Thyroid gland (tissue), 4 donors: ENCODE results near the gene SLC35E1. TPM values are rescaled to one million over a fixed set of nuclear protein-coding genes. Genes with fewer than 3 reads are reported as not detected.
"Not testable (repeated sequence)": the region's sequence is repeated elsewhere in the genome, so short reads cannot be mapped to it uniquely, and the experiment has no call there.

Experiments
- DNase-seq, 2 donors: peaks; one replicate each; pipeline ENCODE4 v3.0.0-alpha.2; 2019
- H3K27ac ChIP-seq, 3 donors: fragments of 200-600 bp; sonication (generic); 1 replicate in 2 of 3; 2 replicates in 1 of 3; pipeline ENCODE4 v1.5.1; 2016 to 2019; ENCODE audit warnings: mild to moderate bottlenecking in 1 of 3, moderate library complexity in 1 of 3
- H3K27me3 ChIP-seq: fragments of 200-600 bp; sonication (generic); one replicate; pipeline ENCODE4 v1.5.1; 2019
- H3K36me3 ChIP-seq, 2 donors: fragments of 200-600 bp; sonication (generic); one replicate each; pipeline ENCODE4 v1.5.1; 2016 to 2019
- H3K4me1 ChIP-seq, 2 donors: fragments of 200-600 bp; sonication (generic); one replicate each; pipeline ENCODE4 v1.5.1; 2017 to 2019
- H3K4me3 ChIP-seq, 3 donors: fragments of 200-600 bp; sonication (generic); replicated peaks in 1 of 3; 1 replicate in 2 of 3; 2 replicates in 1 of 3; pipeline ENCODE4 v1.5.1; 2016; ENCODE audit warnings: mild to moderate bottlenecking in 1 of 3
- H3K9me3 ChIP-seq: fragments of 200-600 bp; sonication (generic); one replicate; pipeline ENCODE4 v1.5.1; 2017
- CTCF ChIP-seq, 6 experiments: fragments of 200-600 bp in 3 of 6; fragments of 450-650 bp in 3 of 6; sonication (generic) in 3 of 6; IDR thresholded peaks; one replicate each; pipeline ENCODE4 v1.5.1; 2016 to 2019; ENCODE audit warnings: antibody characterized with exemption in 6 of 6, mild to moderate bottlenecking in 2 of 6, inconsistent platforms in 1 of 6, moderate library complexity in 1 of 6
- POLR2A ChIP-seq, 2 donors: fragments of 450-650 bp; IDR thresholded peaks; one replicate each; pipeline ENCODE4 v1.6.1; 2017; ENCODE audit warnings: antibody characterized with exemption in 2 of 2, mild to moderate bottlenecking in 2 of 2, moderate library complexity in 1 of 2
- WGBS, 2 donors: methylation state at CpG; one replicate each; pipeline ENCODE4 v1.1.5; 2017; 5-methylcytosine and 5-hydroxymethylcytosine counted together
- intact Hi-C: fragments of 100-400 bp; cut with DNase I; formaldehyde crosslinking; loops from one replicate; pipeline ENCODE4 v1.15.1; 2023
- total RNA-seq, 4 donors: library from RNA; depleted of rRNA; stranded (reverse); fragments of >200 nt; gene quantifications; one replicate each; pipeline ENCODE4 v1.2.3, GENCODE V29; 2016

Gene SLC35E1
- total RNA-seq, 4 donors from 2014 or later: 33.3 to 49.3 (median 38.6) TPM

- no peak for TF ChIP-seq CTCF (IDR thresholded peaks at IDR 0.05)
- TF ChIP-seq POLR2A (IDR thresholded peaks at IDR 0.05): no peak
- H3K27me3 ChIP-seq: no peaks in the 10 kb centered on the region
- 93 to 96% methylated on average over 12 to 23 of the region's 24 CpGs for WGBS, 2 donors
- no peaks in the 10 kb centered on the region for H3K9me3 ChIP-seq
- H3K36me3 ChIP-seq: peaks cover 33 to 45% of the 10 kb centered on the region in 2 donors
- DNase-seq: no peak
- no peak overlapping the region for H3K4me3 ChIP-seq
- intact Hi-C loops: no loop called here
- no peak overlapping the region for H3K27ac ChIP-seq
- H3K4me1 ChIP-seq: peaks cover under 1 to 4% of the 10 kb centered on the region in 2 donors
Observed at GRCh38 chr19:16514383-16515019, 57.7 kb downstream of the SLC35E1 start.

GRCh38 chr19:16512611-16513010, 59.6 kb downstream of the SLC35E1 start:
- DNase-seq, intact Hi-C loops, H3K27ac ChIP-seq, H3K27me3 ChIP-seq, H3K4me3 ChIP-seq, H3K9me3 ChIP-seq, H3K4me1 ChIP-seq: not testable (repeated sequence)
- 93 to 96% methylated on average over 10 of the region's 10 CpGs for WGBS, 2 donors
- peaks cover 16 to 29% of the 10 kb centered on the region in 2 donors for H3K36me3 ChIP-seq

GRCh38 chr19:16509141-16510061, 62.8 kb downstream of the SLC35E1 start:
- peak overlapping the region in 2 of 3 donors; percentile 23 to 30 for H3K27ac ChIP-seq

GRCh38 chr19:16508546-16508945, 63.7 kb downstream of the SLC35E1 start:
- Histone ChIP-seq H3K27me3 (no peaks in the 10 kb centered on the region), H3K4me3 (no peak overlapping the region), H3K9me3 (no peaks in the 10 kb centered on the region), H3K36me3 (peaks cover 10 to 21% of the 10 kb centered on the region in 2 donors), H3K27ac (no peak overlapping the region), H3K4me1 (peaks cover 5% of the 10 kb centered on the region in 2 donors)
- no peak for TF ChIP-seq POLR2A (IDR thresholded peaks at IDR 0.05)
- TF ChIP-seq CTCF (IDR thresholded peaks at IDR 0.05): no peak
- intact Hi-C loops: no loop called here
- 94 to 95% methylated on average over 5 of the region's 5 CpGs for WGBS, 2 donors
- DNase-seq: no peak

More at GRCh38 chr19:16509141-16510061, 62.8 kb downstream of the SLC35E1 start:
- Histone ChIP-seq H3K4me1 (peaks cover 5% of the 10 kb centered on the region in 2 donors), H3K27me3 (no peaks in the 10 kb centered on the region), H3K4me3 (no peak overlapping the region), H3K36me3 (peaks cover 12 to 13% of the 10 kb centered on the region in 2 donors), H3K9me3 (no peaks in the 10 kb centered on the region)
- peak; percentile 75 to 77 for DNase-seq
- 61 to 65% methylated on average over 16 to 28 of the region's 28 CpGs for WGBS, 2 donors
- TF ChIP-seq CTCF (IDR thresholded peaks at IDR 0.05): no peak
- no peak for TF ChIP-seq POLR2A (IDR thresholded peaks at IDR 0.05)
- intact Hi-C loops: no loop called here

- no peak overlapping the region for H3K4me3 ChIP-seq
- H3K27ac ChIP-seq: no peak overlapping the region
- intact Hi-C loops: no loop called here
- WGBS, 2 donors: 89 to 94% methylated on average over 6 of the region's 6 CpGs
- TF ChIP-seq CTCF (IDR thresholded peaks at IDR 0.05) (no peak), POLR2A (IDR thresholded peaks at IDR 0.05) (no peak)
- no peak for DNase-seq
- H3K27me3 ChIP-seq: no peaks in the 10 kb centered on the region
- no peaks in the 10 kb centered on the region for H3K9me3 ChIP-seq
- peaks cover 5% of the 10 kb centered on the region in 2 donors for H3K4me1 ChIP-seq
- peaks cover 4 to 18% of the 10 kb centered on the region in 2 donors for H3K36me3 ChIP-seq
Observed at GRCh38 chr19:16506961-16507360, 65.3 kb downstream of the SLC35E1 start.

- H3K9me3 ChIP-seq, H3K27me3 ChIP-seq, H3K4me3 ChIP-seq, DNase-seq, H3K27ac ChIP-seq, H3K4me1 ChIP-seq, intact Hi-C loops: not testable (repeated sequence)
- 96 to 97% methylated on average over 11 of the region's 11 CpGs for WGBS, 2 donors
- H3K36me3 ChIP-seq: peaks cover 4 to 19% of the 10 kb centered on the region in 2 donors
Observed at GRCh38 chr19:16506161-16506560, 66.1 kb downstream of the SLC35E1 start.
